ENCODE data around the gene TNF.

The TNF gene

GRCh38 chr6:31592396-31592771 is 17.0 kb downstream of the TNF start:
- H3K9ac ChIP-seq: no peak overlapping the region
- no peaks in the 10 kb centered on the region for H3K27me3 ChIP-seq (ENCODE audit: control insufficient read depth, insufficient read depth, low read length)
- H3K27ac ChIP-seq: no peak overlapping the region
- TF ChIP-seq CTCF (IDR thresholded peaks at IDR 0.05): no peak
- no peaks in the 10 kb centered on the region for H3K36me3 ChIP-seq (ENCODE audit: control insufficient read depth, insufficient read depth, low read length)
- H3K4me3 ChIP-seq (ENCODE audit: low read depth, low read length): no peak overlapping the region
- no peak overlapping the region for H3K4me2 ChIP-seq (ENCODE audit: low read length)
- H3K9me3 ChIP-seq (ENCODE audit: control insufficient read depth, low read length): no peaks in the 10 kb centered on the region
- no peaks in the 10 kb centered on the region for H3K79me2 ChIP-seq
- H2AFZ ChIP-seq: no peak overlapping the region
- no peaks in the 10 kb centered on the region for H3K4me1 ChIP-seq

GRCh38 chr6:31597006-31597405 is 21.6 kb downstream of the TNF start:
- H3K9ac ChIP-seq: no peak overlapping the region
- H3K9me3 ChIP-seq (ENCODE audit: control insufficient read depth, low read length): no peaks in the 10 kb centered on the region
- H3K4me1 ChIP-seq: no peaks in the 10 kb centered on the region
- H3K36me3 ChIP-seq (ENCODE audit: control insufficient read depth, insufficient read depth, low read length): no peaks in the 10 kb centered on the region
- no peaks in the 10 kb centered on the region for H3K27me3 ChIP-seq (ENCODE audit: control insufficient read depth, insufficient read depth, low read length)
- no peak overlapping the region for H2AFZ ChIP-seq
- no peaks in the 10 kb centered on the region for H3K79me2 ChIP-seq
- no peak overlapping the region for H3K4me2 ChIP-seq (ENCODE audit: low read length)
- H3K27ac ChIP-seq: no peak overlapping the region
- peak; percentile 20 for TF ChIP-seq CTCF (IDR thresholded peaks at IDR 0.05)
- H3K4me3 ChIP-seq (ENCODE audit: low read depth, low read length): no peak overlapping the region

- no peak overlapping the region for H3K4me3 ChIP-seq (ENCODE audit: low read depth, low read length)
- no peak for TF ChIP-seq CTCF (IDR thresholded peaks at IDR 0.05)
- no peak overlapping the region for H3K27ac ChIP-seq
- no peaks in the 10 kb centered on the region for H3K79me2 ChIP-seq
- no peaks in the 10 kb centered on the region for H3K27me3 ChIP-seq (ENCODE audit: control insufficient read depth, insufficient read depth, low read length)
- H3K36me3 ChIP-seq (ENCODE audit: control insufficient read depth, insufficient read depth, low read length): no peaks in the 10 kb centered on the region
- H2AFZ ChIP-seq: no peak overlapping the region
- H3K4me2 ChIP-seq (ENCODE audit: low read length): no peak overlapping the region
- no peaks in the 10 kb centered on the region for H3K9me3 ChIP-seq (ENCODE audit: control insufficient read depth, low read length)
- H3K9ac ChIP-seq: no peak overlapping the region
- H3K4me1 ChIP-seq: peaks cover 8% of the 10 kb centered on the region
These were observed 32.0 kb downstream of the TNF start for GRCh38 chr6:31607317-31607716.

- no peak overlapping the region for H3K4me3 ChIP-seq (ENCODE audit: low read depth, low read length)
- H3K27ac ChIP-seq: peak overlapping the region; percentile 39
- H2AFZ ChIP-seq: peak overlapping the region; percentile 85
- TF ChIP-seq CTCF (IDR thresholded peaks at IDR 0.05): no peak
- H3K9me3 ChIP-seq (ENCODE audit: control insufficient read depth, low read length): no peaks in the 10 kb centered on the region
- H3K79me2 ChIP-seq: no peaks in the 10 kb centered on the region
- H3K36me3 ChIP-seq (ENCODE audit: control insufficient read depth, insufficient read depth, low read length): no peaks in the 10 kb centered on the region
- H3K27me3 ChIP-seq (ENCODE audit: control insufficient read depth, insufficient read depth, low read length): no peaks in the 10 kb centered on the region
- peak overlapping the region; percentile 22 for H3K4me2 ChIP-seq (ENCODE audit: low read length)
- H3K9ac ChIP-seq: no peak overlapping the region
- H3K4me1 ChIP-seq: peaks cover 17% of the 10 kb centered on the region
These were observed 34.4 kb downstream of the TNF start for GRCh38 chr6:31609519-31610406.

GRCh38 chr6:31610968-31611367 is 35.6 kb downstream of the TNF start:
- H3K4me3 ChIP-seq (ENCODE audit: low read depth, low read length): no peak overlapping the region
- H3K36me3 ChIP-seq (ENCODE audit: control insufficient read depth, insufficient read depth, low read length): no peaks in the 10 kb centered on the region
- no peak overlapping the region for H3K27ac ChIP-seq
- no peak overlapping the region for H2AFZ ChIP-seq
- TF ChIP-seq CTCF (IDR thresholded peaks at IDR 0.05): no peak
- no peaks in the 10 kb centered on the region for H3K27me3 ChIP-seq (ENCODE audit: control insufficient read depth, insufficient read depth, low read length)
- peaks cover 21% of the 10 kb centered on the region for H3K4me1 ChIP-seq
- no peak overlapping the region for H3K9ac ChIP-seq
- no peaks in the 10 kb centered on the region for H3K9me3 ChIP-seq (ENCODE audit: control insufficient read depth, low read length)
- H3K79me2 ChIP-seq: no peaks in the 10 kb centered on the region
- no peak overlapping the region for H3K4me2 ChIP-seq (ENCODE audit: low read length)
